OCI-LY3 (cell line): ENCODE data around the gene MED12L.

ENCODE experiments used
- EZH2phosphoT487 ChIP-seq: fragments of 200-600 bp; shearing (Covaris generic); IDR thresholded peaks from 2 replicates; pipeline ENCODE4 v1.6.1; 2018; ENCODE audit warnings: antibody characterized with exemption, mixed run types, low read depth
- TF ChIP-seq, protein P1 (sequence below): fragments of 200-600, 300-600 bp; sonication (generic); IDR thresholded peaks from 2 replicates; pipeline ENCODE4 v1.5.1; 2014; ENCODE audit warnings: antibody characterized with exemption, low read length, low read depth

DNA sequence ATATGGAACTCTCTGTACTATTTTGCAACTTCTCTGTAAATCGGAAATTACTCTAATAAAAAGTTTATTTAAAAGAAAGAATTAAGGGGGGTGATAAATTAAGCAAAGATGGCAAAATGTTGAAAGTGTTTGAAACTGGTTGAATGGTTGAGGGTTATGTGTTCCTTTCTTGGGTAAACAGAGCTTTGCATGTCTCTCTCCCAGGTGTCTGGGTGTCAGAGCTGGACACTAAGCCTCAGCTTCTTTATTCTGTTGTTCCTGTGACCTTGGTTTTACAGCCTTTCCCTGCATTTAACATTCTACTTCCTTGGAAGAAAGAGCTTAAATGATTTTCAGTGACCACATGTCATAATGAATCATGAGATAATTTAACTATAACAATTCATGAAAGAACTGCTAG lies 110.4 kb downstream of the MED12L start:
- TF ChIP-seq, protein P1, sequence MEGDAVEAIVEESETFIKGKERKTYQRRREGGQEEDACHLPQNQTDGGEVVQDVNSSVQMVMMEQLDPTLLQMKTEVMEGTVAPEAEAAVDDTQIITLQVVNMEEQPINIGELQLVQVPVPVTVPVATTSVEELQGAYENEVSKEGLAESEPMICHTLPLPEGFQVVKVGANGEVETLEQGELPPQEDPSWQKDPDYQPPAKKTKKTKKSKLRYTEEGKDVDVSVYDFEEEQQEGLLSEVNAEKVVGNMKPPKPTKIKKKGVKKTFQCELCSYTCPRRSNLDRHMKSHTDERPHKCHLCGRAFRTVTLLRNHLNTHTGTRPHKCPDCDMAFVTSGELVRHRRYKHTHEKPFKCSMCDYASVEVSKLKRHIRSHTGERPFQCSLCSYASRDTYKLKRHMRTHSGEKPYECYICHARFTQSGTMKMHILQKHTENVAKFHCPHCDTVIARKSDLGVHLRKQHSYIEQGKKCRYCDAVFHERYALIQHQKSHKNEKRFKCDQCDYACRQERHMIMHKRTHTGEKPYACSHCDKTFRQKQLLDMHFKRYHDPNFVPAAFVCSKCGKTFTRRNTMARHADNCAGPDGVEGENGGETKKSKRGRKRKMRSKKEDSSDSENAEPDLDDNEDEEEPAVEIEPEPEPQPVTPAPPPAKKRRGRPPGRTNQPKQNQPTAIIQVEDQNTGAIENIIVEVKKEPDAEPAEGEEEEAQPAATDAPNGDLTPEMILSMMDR = no peak
- no peak for TF ChIP-seq EZH2phosphoT487
